SU-DHL-6 (cell line): Measurements from ENCODE around the gene ZNF316.

Experiments used
- H2AFZ ChIP-seq: fragments of 200-600 bp; sonication (generic); 2 replicates; pipeline ENCODE4 v1.6.1; 2014; ENCODE audit warnings: low read depth, mild to moderate bottlenecking, moderate library complexity, mixed read lengths, antibody characterized with exemption, low read length; ENCODE audit not compliant: severe bottlenecking
- H3F3A ChIP-seq: fragments of 200-600 bp; shearing (Covaris generic); 2 replicates; pipeline ENCODE4 v1.6.0; 2016; ENCODE audit warnings: antibody characterized with exemption, mild to moderate bottlenecking; ENCODE audit not compliant: insufficient read depth
- H3K27ac ChIP-seq: fragments of 200-600 bp; sonication (generic); 2 replicates; pipeline ENCODE4 v1.5.1; 2016; ENCODE audit warnings: low read depth, mild to moderate bottlenecking, low read length, moderate library complexity, mixed read lengths
- H3K27me3 ChIP-seq: fragments of 200-600 bp; sonication (generic), shearing (Covaris generic); 2 replicates; pipeline ENCODE4 v1.6.0; 2014; ENCODE audit warnings: mild to moderate bottlenecking, low read length
- H3K36me3 ChIP-seq: fragments of 200-600 bp; sonication (generic); 2 replicates; pipeline ENCODE4 v1.6.1; 2014; ENCODE audit warnings: mild to moderate bottlenecking, low read length, mixed read lengths
- H3K4me2 ChIP-seq: fragments of 300-600, 200-600 bp; shearing (Covaris generic), sonication (generic); 2 replicates; pipeline ENCODE4 v1.6.0; 2014; ENCODE audit warnings: low read length, low read depth, mild to moderate bottlenecking; ENCODE audit not compliant: poor library complexity, severe bottlenecking
- H3K4me3 ChIP-seq: fragments of 200-600 bp; sonication (generic); 2 replicates; pipeline ENCODE4 v1.5.1; 2014; ENCODE audit warnings: antibody characterized with exemption, low read length, mild to moderate bottlenecking, mixed read lengths; ENCODE audit not compliant: insufficient read depth, poor library complexity, severe bottlenecking
- H3K79me2 ChIP-seq: fragments of 200-600 bp; sonication (generic); 2 replicates; pipeline ENCODE4 v1.6.1; 2014; ENCODE audit warnings: mild to moderate bottlenecking, low read length, moderate library complexity; ENCODE audit not compliant: insufficient read depth
- H3K9ac ChIP-seq: fragments of 200-600 bp; sonication (generic); 2 replicates; pipeline ENCODE4 v1.7.0; 2014; ENCODE audit warnings: mild to moderate bottlenecking, low read length
- H3K9me2 ChIP-seq: fragments of 200-600 bp; sonication (generic); replicated peaks from 2 replicates; pipeline ENCODE4 v1.6.1; 2014; ENCODE audit warnings: low read length; ENCODE audit not compliant: insufficient read depth
- H3K9me3 ChIP-seq: fragments of 200-600 bp; sonication (generic); 2 replicates; pipeline ENCODE4 v1.6.1; 2014; ENCODE audit warnings: low read length, mixed read lengths; ENCODE audit not compliant: insufficient read depth
- H4K20me1 ChIP-seq: fragments of 200-600 bp; sonication (generic); 2 replicates; pipeline ENCODE4 v1.6.1; 2014; ENCODE audit warnings: low read depth, mild to moderate bottlenecking, antibody characterized with exemption, low read length, moderate library complexity, mixed read lengths
- CTCF ChIP-seq: fragments of 200-600 bp; sonication (generic); IDR thresholded peaks from one replicate; pipeline ENCODE4 v1.5.1; 2017; ENCODE audit warnings: antibody characterized with exemption, mild to moderate bottlenecking, low read length, moderate library complexity; ENCODE audit not compliant: insufficient read depth, poor library complexity, severe bottlenecking
- EZH2phosphoT487 ChIP-seq: fragments of 200-600 bp; sonication (generic), shearing (Covaris generic); conservative IDR thresholded peaks from 2 replicates; pipeline ENCODE4 v1.6.1; 2018; ENCODE audit warnings: mild to moderate bottlenecking, antibody characterized with exemption, low read length, moderate library complexity, mixed read lengths

ZNF316 gene

GRCh38 chr7:6651851-6652445, 14.8 kb downstream of the ZNF316 start:
- TF ChIP-seq EZH2phosphoT487 (no peak), CTCF (no peak)
- no peak overlapping the region for H3K9ac ChIP-seq
- no peak overlapping the region for H3K4me3 ChIP-seq
- H3K27me3 ChIP-seq = no peaks in the 10 kb centered on the region
- no peak overlapping the region for H3K27ac ChIP-seq
- H3F3A ChIP-seq = no peaks in the 10 kb centered on the region
- no peak overlapping the region for H3K4me2 ChIP-seq
- no peaks in the 10 kb centered on the region for H3K9me2 ChIP-seq
- H3K36me3 ChIP-seq = no peaks in the 10 kb centered on the region; the same call in 1 of the 2 replicates
- no peaks in the 10 kb centered on the region for H4K20me1 ChIP-seq
- H3K79me2 ChIP-seq = no peaks in the 10 kb centered on the region
- H2AFZ ChIP-seq = no peak overlapping the region
- no peaks in the 10 kb centered on the region for H3K9me3 ChIP-seq

GRCh38 chr7:6652446-6653011, 15.4 kb downstream of the ZNF316 start:
- Histone ChIP-seq H3K4me3 (no peak overlapping the region), H3K4me2 (no peak overlapping the region), H4K20me1 (no peaks in the 10 kb centered on the region), H2AFZ (no peak overlapping the region), H3K27ac (no peak overlapping the region), H3K36me3 (no peaks in the 10 kb centered on the region; the same call in 1 of the 2 replicates), H3K9ac (no peak overlapping the region), H3K9me2 (no peaks in the 10 kb centered on the region), H3K27me3 (no peaks in the 10 kb centered on the region), H3F3A (0 out of 2 replicates have a peak, but pooled peaks cover 4% of the 10 kb centered on the region), H3K9me3 (no peaks in the 10 kb centered on the region), H3K79me2 (no peaks in the 10 kb centered on the region)
- no peak for TF ChIP-seq CTCF

GRCh38 chr7:6653071-6654003, 16.2 kb downstream of the ZNF316 start:
- Histone ChIP-seq H3K9me3 (no peaks in the 10 kb centered on the region), H3K27ac (no peak overlapping the region), H3K4me3 (no peak overlapping the region), H3K4me2 (no peak overlapping the region), H4K20me1 (no peaks in the 10 kb centered on the region), H3K36me3 (no peaks in the 10 kb centered on the region; the same call in 1 of the 2 replicates), H3K9me2 (no peaks in the 10 kb centered on the region), H3F3A (0 out of 2 replicates have a peak, but pooled peaks cover 4% of the 10 kb centered on the region), H3K9ac (no peak overlapping the region), H3K27me3 (no peaks in the 10 kb centered on the region), H2AFZ (no peak overlapping the region), H3K79me2 (no peaks in the 10 kb centered on the region)
- TF ChIP-seq CTCF (no peak), EZH2phosphoT487 (no peak)
